G401 (cell line): ENCODE results near the gene HS3ST5. TPM values are rescaled to one million over a fixed set of nuclear protein-coding genes. Genes with fewer than 3 reads are reported as not detected.
"Not testable (repeated sequence)": the region's sequence is repeated elsewhere in the genome, so short reads cannot be mapped to it uniquely, and the experiment has no call there.

Experiments
- DNase-seq: peaks from one replicate; pipeline ENCODE4 v3.0.0-alpha.2; 2015; ENCODE audit warnings: low spot score
- in situ Hi-C: cut with HindIII; loops from 2 replicates; pipeline ENCODE4 v1.10.0; 2016; ENCODE audit warnings: low sequenced_read_pairs, mixed read lengths
- total RNA-seq: library from RNA; depleted of rRNA; stranded (reverse); fragments of >200 nt; shearing (Covaris generic); gene quantifications from 2 replicates; pipeline ENCODE4 v1.2.3, GENCODE V29; 2014

The HS3ST5 gene
- total RNA-seq, 1 experiment from 2014 or later: not detected

GRCh38 chr6:114081730-114082129, 261.1 kb downstream of the HS3ST5 start:
- in situ Hi-C loops: no loop called here
- DNase-seq: no peak

- in situ Hi-C loops: no loop called here
- no peak for DNase-seq
These were observed 261.8 kb downstream of the HS3ST5 start for GRCh38 chr6:114080891-114081510.

GRCh38 chr6:114080410-114080809, 262.4 kb downstream of the HS3ST5 start:
- DNase-seq, in situ Hi-C loops: not testable (repeated sequence)

GRCh38 chr6:114075777-114076176, 267.0 kb downstream of the HS3ST5 start:
- DNase-seq: no peak
- in situ Hi-C loops: no loop called here

GRCh38 chr6:114075300-114075699, 267.5 kb downstream of the HS3ST5 start:
- in situ Hi-C loops: no loop called here
- no peak for DNase-seq

GRCh38 chr6:114068771-114069170, 274.1 kb downstream of the HS3ST5 start:
- in situ Hi-C loops: no loop called here
- no peak for DNase-seq

GRCh38 chr6:114068116-114068515, 274.7 kb downstream of the HS3ST5 start:
- in situ Hi-C loops: no loop called here
- DNase-seq: no peak

GRCh38 chr6:114064862-114065261, 278.0 kb downstream of the HS3ST5 start:
- no peak for DNase-seq
- in situ Hi-C loops: no loop called here

- no peak for DNase-seq
- in situ Hi-C loops: no loop called here
These were observed 278.9 kb downstream of the HS3ST5 start for GRCh38 chr6:114063956-114064355.

GRCh38 chr6:114062199-114062598, 280.6 kb downstream of the HS3ST5 start:
- in situ Hi-C loops: no loop called here
- no peak for DNase-seq

- in situ Hi-C loops: no loop called here
- DNase-seq: no peak
These were observed 281.1 kb downstream of the HS3ST5 start for GRCh38 chr6:114061741-114062140.

GRCh38 chr6:114061116-114061515, 281.7 kb downstream of the HS3ST5 start:
- in situ Hi-C loops: no loop called here
- DNase-seq: no peak

GRCh38 chr6:114058435-114058834, 284.4 kb downstream of the HS3ST5 start:
- in situ Hi-C loops: no loop called here
- DNase-seq: no peak

GRCh38 chr6:114055763-114056162, 287.1 kb downstream of the HS3ST5 start:
- no peak for DNase-seq
- in situ Hi-C loops: no loop called here

GRCh38 chr6:114055349-114055748, 287.5 kb downstream of the HS3ST5 start:
- no peak for DNase-seq
- in situ Hi-C loops: no loop called here

GRCh38 chr6:114053791-114054190, 289.0 kb downstream of the HS3ST5 start:
- no peak for DNase-seq
- in situ Hi-C loops: no loop called here

- in situ Hi-C loops: no loop called here
- DNase-seq: no peak
These were observed 290.7 kb downstream of the HS3ST5 start for GRCh38 chr6:114052141-114052540.

- in situ Hi-C loops: no loop called here
These were observed 291.8 kb downstream of the HS3ST5 start for GRCh38 chr6:114051031-114051430.

GRCh38 chr6:114049367-114049966, 293.4 kb downstream of the HS3ST5 start:
- in situ Hi-C loops: no loop called here
- DNase-seq: no peak

More at GRCh38 chr6:114051031-114051430, 291.8 kb downstream of the HS3ST5 start:
- no peak for DNase-seq

- in situ Hi-C loops, DNase-seq: not testable (repeated sequence)
These were observed 298.3 kb downstream of the HS3ST5 start for GRCh38 chr6:114044566-114044965.
